Measurements from ENCODE around the gene NUAK1.
A peak's percentile ranks its signal among the peaks of the same experiment; 100 is the strongest.

NUAK1 gene

GRCh38 chr12:106138633-106139421, at the start of gene NUAK1:
Gene NUAK1 (minus strand): TSS chr12:106138954. CDS start chr12:106138653, 301 bp downstream.
- DNase-seq (ENCODE audit: low read depth in 3 of 3, low spot score in 1 of 3): peak in 1 of 3 donors; percentile 4

DNA sequence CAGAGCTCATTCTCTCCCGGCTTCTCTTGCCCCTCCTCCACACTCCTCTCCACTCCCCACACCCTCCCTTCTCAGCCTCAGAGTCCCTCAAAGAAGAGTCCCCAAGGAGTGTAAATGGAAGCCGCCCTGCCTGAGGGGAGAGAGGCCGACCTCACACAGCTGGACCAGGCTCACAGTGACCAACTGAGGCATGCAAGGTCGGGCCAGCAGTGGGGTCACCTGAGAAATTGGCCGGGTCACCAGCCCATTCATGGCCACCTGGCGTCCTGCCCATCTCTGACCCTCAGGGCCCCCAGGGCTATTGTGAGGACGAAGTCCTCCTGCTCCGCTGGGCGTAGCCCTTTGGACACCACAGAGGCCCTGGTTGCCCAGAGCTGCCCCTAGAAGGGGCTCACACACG, 49.5 kb upstream of the NUAK1 start:
- no peak for DNase-seq (ENCODE audit: low read depth in 3 of 3, low spot score in 1 of 3)

DNA sequence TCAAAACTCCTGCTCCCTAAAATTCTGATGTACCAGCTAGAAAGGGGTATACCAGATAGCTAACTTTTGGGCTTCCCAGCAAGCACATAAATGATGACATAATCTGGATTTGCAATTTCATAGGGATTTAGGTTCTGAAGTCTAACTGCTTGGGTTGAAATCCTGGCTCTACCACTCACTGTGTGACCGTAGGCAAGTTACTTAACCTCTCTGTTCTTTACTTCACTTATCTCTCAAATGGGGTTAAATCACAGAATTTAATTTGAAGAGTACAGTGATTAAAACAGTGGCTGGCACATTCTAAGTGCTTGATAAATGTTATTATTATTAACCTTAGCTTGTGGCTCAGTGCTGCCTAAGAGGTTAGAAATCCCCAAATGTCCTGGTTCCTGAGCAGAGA, 49.1 kb upstream of the NUAK1 start:
- DNase-seq (ENCODE audit: low read depth in 3 of 3, low spot score in 1 of 3): no peak

DNA sequence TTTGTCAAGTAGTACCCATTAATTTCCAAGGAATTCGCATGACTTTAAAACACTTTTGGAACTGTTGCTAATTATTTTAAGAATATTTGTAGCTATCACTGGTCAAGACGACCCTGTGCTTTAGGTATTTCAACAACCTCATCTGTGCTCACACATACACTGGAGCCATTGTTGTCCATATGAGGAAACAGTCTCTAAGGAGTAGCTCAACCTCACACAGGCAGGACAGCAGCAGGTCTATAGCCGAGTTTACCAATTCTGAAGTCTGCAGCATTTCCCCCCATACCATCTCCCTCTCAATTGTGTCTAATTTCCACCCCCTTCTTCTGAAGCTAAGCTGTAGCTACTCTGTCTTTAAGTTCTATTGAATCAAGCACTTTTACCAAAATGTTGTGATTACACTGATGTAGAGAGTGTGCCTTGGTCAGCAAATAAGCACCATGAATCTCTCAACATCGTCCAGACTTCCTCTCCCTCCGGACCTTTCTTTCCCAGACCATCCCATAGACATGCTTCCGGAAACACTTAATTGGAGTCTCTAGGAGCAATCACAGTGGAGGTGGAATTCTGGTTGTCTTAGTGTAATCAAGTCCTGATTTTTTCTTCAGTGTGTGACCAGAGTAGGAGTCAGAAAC, 48.5 kb upstream of the NUAK1 start:
- no peak for DNase-seq (ENCODE audit: low read depth in 3 of 3, low spot score in 1 of 3)

DNA sequence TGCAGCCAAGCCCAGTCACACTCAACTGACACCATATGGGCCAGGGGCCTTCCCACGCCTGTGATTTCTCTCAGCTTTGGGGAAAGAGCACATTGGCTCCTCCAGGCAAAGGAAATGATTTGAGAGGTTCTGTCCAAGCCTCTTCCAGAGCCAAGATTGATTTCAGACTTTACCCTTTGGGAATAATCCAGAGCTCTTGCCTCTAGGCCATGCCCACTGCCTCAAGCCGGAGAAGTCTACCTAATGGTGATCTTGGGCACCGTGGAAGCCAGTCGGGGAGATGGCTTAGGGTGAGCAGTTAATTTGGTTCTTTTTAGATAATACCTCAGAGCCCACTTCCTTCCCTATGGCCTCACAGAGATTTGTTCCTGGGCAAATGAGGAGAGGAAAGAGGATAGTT, 45.0 kb upstream of the NUAK1 start:
- no peak for DNase-seq (ENCODE audit: low read depth in 3 of 3, low spot score in 1 of 3)

DNA sequence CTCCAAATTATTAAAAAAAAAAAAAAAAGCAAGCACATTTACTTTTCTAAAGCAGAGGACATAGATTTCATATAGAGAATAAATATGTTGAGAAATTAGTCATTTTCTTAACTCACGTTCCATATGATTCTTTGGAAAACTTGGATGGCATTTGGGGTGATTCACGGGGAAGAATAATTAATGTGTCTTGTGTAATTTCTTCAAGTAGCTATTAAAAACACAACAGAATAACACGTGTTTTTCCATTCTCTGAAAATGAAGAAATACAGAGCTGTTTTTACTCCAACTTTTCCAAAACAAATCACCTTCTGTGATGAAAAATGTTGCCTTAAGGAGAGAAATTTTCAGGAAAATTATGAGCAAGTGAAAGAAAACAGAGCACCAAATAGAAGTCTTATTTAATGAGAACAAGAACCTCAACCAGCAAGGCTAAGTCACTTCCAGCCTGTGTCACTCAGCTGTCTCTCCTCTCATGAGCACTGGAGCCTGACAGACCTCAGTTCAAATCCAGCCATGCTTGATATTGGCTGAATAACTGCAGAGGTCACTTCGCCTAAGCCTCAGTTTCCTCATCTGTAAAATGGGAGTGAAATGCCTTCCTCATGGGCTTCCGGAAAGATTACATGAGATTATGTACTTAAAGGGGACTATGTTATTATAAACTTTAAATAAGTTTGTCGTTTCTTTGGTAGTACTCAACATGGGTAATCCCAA, 42.8 kb upstream of the NUAK1 start:
- DNase-seq (ENCODE audit: low read depth in 3 of 3, low spot score in 1 of 3): no peak

DNA sequence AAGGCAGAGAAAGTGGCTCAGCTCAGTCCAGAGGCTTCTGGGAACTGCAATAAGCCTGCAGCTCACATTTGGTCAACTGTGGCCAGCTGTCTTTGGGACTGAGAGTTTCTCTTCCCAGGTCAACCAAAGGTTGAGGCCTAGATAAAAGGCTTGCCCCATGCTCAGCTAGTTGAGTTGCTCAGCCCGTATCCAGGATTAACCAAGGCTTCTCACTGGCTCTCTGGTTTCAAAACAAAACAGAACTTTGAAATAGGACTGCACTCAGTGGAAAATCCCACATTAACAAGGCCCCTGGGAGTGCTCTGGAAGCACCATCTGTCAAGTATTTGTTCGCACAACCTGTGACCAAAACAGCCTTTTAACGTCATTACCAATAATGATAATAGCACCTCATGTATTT, 40.3 kb upstream of the NUAK1 start:
- DNase-seq (ENCODE audit: low read depth in 3 of 3, low spot score in 1 of 3): no peak

DNA sequence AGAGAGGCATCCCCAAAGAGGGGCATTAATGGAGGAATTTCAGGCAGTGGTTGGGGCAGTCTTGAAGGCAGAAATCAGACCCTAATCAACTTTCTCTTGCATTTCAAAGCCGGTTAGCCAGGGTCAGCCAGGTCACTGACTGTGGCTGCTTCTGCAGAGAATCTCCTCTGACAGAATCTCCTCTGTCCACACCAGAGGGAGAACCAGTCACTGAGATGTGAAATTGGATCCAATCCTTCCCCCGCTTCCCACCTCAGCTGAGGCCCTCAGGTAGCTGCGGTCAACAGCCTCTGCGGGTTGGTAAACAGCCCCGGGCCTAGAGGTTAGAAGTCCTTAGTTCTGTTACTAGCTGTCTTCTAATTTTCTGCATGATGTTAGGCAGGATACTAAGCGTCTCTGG, 39.8 kb upstream of the NUAK1 start:
- DNase-seq (ENCODE audit: low read depth in 3 of 3, low spot score in 1 of 3): no peak

- DNase-seq (ENCODE audit: low read depth in 3 of 3, low spot score in 1 of 3): no peak
These were observed 37.8 kb upstream of the NUAK1 start for GRCh38 chr12:106176560-106176959.

DNA sequence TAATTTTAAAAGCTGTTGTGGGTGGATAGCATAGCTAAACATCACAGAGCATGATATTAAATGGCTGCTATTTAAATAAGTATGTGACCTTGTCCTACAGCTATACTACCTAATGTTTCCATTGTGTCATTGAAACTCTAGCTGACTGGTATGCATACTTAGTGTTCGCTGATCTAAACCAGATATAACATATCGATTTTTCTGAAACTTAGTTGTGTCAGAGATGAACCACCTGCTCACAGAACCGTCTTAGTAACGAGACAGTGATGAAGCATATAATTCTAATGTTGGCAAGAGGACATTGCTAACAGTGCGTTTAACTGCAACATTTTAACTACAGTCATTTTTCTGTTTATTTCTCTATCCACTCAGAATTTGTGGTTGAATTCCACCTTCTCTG, 36.1 kb upstream of the NUAK1 start:
- DNase-seq (ENCODE audit: low read depth in 3 of 3, low spot score in 1 of 3): no peak

DNA sequence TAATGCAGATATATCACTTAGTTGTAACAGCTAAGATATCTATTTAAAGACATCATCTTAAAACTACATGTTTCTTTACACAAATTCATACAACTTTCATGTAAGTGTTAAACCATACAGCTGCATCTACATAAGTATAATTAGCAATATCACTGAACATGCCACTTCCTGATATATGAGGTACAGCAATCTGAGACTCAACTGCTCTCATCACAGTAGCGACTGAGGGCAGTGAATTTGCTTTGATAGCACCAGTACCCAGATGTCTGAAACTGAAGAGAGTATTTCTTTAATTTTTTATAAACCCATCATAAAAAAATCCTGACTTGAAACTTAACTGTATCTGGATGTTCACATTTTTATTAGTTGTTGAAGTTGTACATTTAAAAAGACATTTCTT, 34.7 kb upstream of the NUAK1 start:
- no peak for DNase-seq (ENCODE audit: low read depth in 3 of 3, low spot score in 1 of 3)

GRCh38 chr12:106171117-106171750, 32.5 kb upstream of the NUAK1 start:
- DNase-seq (ENCODE audit: low read depth in 3 of 3, low spot score in 1 of 3): no peak

DNA sequence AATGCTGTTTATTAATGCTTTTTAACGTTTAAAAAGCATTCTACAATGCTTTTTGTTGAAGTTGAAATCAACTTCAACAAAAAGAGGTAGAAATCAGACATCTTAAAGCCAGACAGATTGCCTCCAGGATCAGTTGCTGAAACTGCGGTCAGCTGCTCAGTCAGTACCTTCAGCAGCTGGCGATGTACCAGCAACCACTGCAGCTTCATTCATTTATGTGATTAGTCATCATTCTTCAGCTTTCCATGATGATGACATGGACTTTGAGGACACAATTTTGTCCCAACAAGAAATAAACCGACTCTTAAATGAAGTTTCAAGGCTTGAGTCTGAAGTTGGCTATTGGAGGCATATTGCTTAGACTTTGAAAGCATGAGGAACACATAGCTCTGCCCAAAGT, 31.5 kb upstream of the NUAK1 start:
- no peak for DNase-seq (ENCODE audit: low read depth in 3 of 3, low spot score in 1 of 3)

- DNase-seq (ENCODE audit: low read depth in 3 of 3, low spot score in 1 of 3): no peak
These were observed 25.0 kb upstream of the NUAK1 start for GRCh38 chr12:106163712-106164111.

DNA sequence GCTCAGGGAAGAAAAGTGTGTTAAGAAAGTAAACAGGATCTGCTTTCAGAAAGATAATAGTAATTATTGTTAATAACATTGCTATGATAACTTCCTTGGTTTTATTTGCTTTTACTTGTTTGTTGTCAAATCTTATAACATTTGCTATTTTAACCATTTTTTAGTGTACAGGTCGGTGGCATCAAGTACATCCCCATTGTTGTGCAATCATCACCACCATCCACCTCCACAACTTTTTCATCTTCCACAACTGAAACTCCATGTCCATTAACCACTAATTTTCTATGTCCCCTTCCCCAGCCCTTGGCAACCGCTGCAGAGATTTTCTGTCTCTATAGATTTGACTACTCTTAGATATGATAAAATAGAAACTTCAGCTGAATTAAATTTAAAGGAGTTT, 22.7 kb upstream of the NUAK1 start:
- DNase-seq (ENCODE audit: low read depth in 3 of 3, low spot score in 1 of 3): no peak

- no peak for DNase-seq (ENCODE audit: low read depth in 3 of 3, low spot score in 1 of 3)
These were observed 22.2 kb upstream of the NUAK1 start for GRCh38 chr12:106160915-106161314.

- no peak for DNase-seq (ENCODE audit: low read depth in 3 of 3, low spot score in 1 of 3)
These were observed 19.0 kb upstream of the NUAK1 start for GRCh38 chr12:106157802-106158201.

- no peak for DNase-seq (ENCODE audit: low read depth in 3 of 3, low spot score in 1 of 3)
These were observed 16.1 kb upstream of the NUAK1 start for GRCh38 chr12:106154751-106155273.

DNA sequence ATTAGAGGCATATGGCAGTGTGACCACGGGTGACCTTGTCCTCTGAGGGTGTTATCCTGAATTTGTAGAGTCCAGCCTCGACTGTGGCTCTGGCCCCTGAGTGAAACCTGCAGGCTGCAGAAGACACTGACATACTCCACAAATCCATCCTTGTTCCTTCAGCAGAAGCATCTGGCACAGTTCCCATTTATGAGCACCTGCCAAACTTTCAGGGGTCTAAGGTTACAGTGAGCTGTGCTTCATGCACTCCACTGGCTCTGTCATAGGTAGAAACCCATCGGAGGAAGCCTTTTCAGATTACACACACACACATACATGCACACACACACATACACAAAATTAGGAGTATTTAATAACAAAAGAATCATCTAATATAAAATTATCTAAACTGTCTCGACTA, 13.6 kb upstream of the NUAK1 start:
- no peak for DNase-seq (ENCODE audit: low read depth in 3 of 3, low spot score in 1 of 3)

DNA sequence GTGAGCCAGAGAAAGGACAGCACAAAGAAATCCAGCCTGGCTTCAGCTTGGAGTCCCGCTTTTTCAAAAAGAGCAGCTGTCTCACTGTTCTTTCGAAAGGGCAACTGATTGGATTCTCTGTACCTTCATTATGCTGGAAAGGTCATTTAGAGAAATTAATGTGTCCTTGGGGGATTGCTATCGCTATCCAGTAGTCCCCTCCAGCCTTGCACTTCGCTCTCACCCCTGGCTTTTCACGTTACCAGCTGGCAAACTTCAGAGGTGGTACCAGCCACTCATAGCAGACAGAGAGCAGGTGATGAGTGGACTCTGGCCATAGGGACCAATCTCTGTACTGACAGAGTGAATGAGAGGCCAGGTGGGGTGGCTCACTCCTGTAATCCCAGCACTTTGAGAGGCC, 11.8 kb upstream of the NUAK1 start:
- DNase-seq (ENCODE audit: low read depth in 3 of 3, low spot score in 1 of 3): no peak

DNA sequence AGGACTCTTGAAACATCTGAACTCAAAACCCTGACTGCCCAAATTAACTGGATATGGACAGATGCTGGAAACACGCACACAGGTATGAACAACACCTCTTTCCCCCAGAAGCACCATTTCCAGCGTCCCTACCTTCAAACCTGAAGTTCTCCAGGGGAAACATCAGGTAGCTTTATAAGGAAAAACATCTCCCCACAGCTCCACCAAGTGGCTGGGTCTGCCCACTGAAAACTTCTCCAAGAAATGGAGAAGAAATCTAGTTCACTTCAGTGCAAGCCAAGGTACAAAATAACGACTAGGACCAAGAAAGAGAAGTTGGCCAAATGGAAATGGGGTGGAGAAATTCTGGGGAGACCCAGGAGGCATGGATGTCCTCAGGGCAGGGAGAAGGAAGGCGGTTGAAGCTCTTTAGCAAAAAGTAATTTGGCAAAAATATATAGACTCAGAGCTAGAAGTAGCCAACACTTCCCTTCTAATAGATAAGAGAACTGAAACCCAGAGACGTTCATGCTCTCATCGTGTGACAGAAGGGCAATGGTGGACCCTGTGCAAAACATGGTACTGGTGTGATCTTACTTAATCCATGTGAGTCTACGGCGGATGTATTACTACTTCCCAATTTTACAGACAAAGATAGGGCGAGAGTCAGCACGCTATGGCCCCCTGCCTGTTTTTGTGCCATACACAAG, 10.5 kb upstream of the NUAK1 start:
- no peak for DNase-seq (ENCODE audit: low read depth in 3 of 3, low spot score in 1 of 3)

Measured in stimulated activated CD4-positive, alpha-beta T cell treated with anti-CD3 and anti-CD28 coated beads, TNF-alpha, amount 100 ng/mL, for 1 hour (primary cell).